PC-3 (cell line): ENCODE measurements around the gene THRB. TPM values are rescaled to one million over a fixed set of nuclear protein-coding genes. Genes with fewer than 3 reads are reported as not detected.

Experiments
- ATAC-seq: fragments of 200-7000 bp; cut with Tn5 transposase; 2 replicates; pipeline ENCODE4 v1.9.1; 2020; ENCODE audit warnings: mild to moderate bottlenecking, moderate library complexity
- BruUV-seq: library from RNA; stranded (reverse); fragments of 400-500 nt; replicated peaks from 2 replicates; lab custom pipeline; 2021; lab: Mats Ljungman, UMichigan
- CTCF ChIA-PET: fragments of 300-600 bp; sonication (Branson Sonifier 250); formaldehyde crosslinking; loops from one replicate; lab custom pipeline; 2022; ENCODE audit warnings: antibody characterized with exemption; lab: Charles Lee
- POLR2A ChIA-PET: fragments of 300-600 bp; sonication (Branson Sonifier 250); formaldehyde crosslinking; loops from one replicate; lab custom pipeline; 2022; ENCODE audit warnings: antibody characterized with exemption; ENCODE audit not compliant: unreplicated experiment; lab: Charles Lee
- DNase-seq: peaks from one replicate; pipeline ENCODE4 v3.0.0-alpha.2; 2015
- H2AFZ ChIP-seq: fragments of 300-600 bp; sonication (generic); 2 replicates; pipeline ENCODE4 v1.6.0; 2016; ENCODE audit warnings: antibody characterized with exemption, low read length
- H3F3A ChIP-seq: fragments of 300-600 bp; sonication (generic); one replicate; pipeline ENCODE4 v1.6.0; 2017; ENCODE audit warnings: antibody characterized with exemption, low read length, control low read depth, mild to moderate bottlenecking; ENCODE audit not compliant: unreplicated experiment
- H3K27ac ChIP-seq: fragments of 300-600 bp; sonication (generic); 2 replicates; pipeline ENCODE4 v1.5.1; 2016; ENCODE audit warnings: mild to moderate bottlenecking, low read length
- H3K27me3 ChIP-seq: fragments of 300-600 bp; sonication (generic); 2 replicates; pipeline ENCODE4 v1.6.1; 2016; ENCODE audit warnings: low read length, mixed read lengths
- H3K36me3 ChIP-seq: fragments of 300-600 bp; sonication (generic); 2 replicates; pipeline ENCODE4 v1.6.1; 2016; ENCODE audit warnings: low read depth, mixed run types, low read length, mixed read lengths
- H3K4me1 ChIP-seq: fragments of 300-600 bp; sonication (generic); 2 replicates; pipeline ENCODE4 v1.5.1; 2016; ENCODE audit warnings: low read length; ENCODE audit not compliant: insufficient read depth
- H3K4me2 ChIP-seq: fragments of 300-600 bp; sonication (generic); 2 replicates; pipeline ENCODE4 v1.6.0; 2016; ENCODE audit warnings: low read length
- H3K4me3 ChIP-seq: fragments of 300-600 bp; sonication (generic); 2 replicates; pipeline ENCODE4 v1.5.1; 2016; ENCODE audit warnings: mild to moderate bottlenecking, low read length, mixed read lengths
- H3K79me2 ChIP-seq: fragments of 300-600 bp; sonication (generic); 2 replicates; pipeline ENCODE4 v1.6.1; 2017; ENCODE audit warnings: low read length, mixed read lengths
- H3K9ac ChIP-seq: fragments of 300-600 bp; sonication (generic); 2 replicates; pipeline ENCODE4 v1.6.0; 2016; ENCODE audit warnings: mild to moderate bottlenecking, low read length
- H3K9me2 ChIP-seq: fragments of 300-600 bp; sonication (generic); replicated peaks from 2 replicates; pipeline ENCODE4 v1.6.1; 2016; ENCODE audit warnings: mixed run types, low read length, mixed read lengths
- H3K9me3 ChIP-seq: fragments of 300-600 bp; sonication (generic); 2 replicates; pipeline ENCODE4 v1.6.1; 2016; ENCODE audit warnings: low read length, mixed read lengths
- H4K20me1 ChIP-seq: fragments of 300-600 bp; sonication (generic); 2 replicates; pipeline ENCODE4 v1.6.1; 2016; ENCODE audit warnings: low read length, mixed read lengths
- CTCF ChIP-seq: fragments of 300-600 bp; sonication (generic); conservative IDR thresholded peaks from 2 replicates; pipeline ENCODE4 v1.5.1; 2017; ENCODE audit warnings: antibody characterized with exemption, low read depth, mild to moderate bottlenecking, low read length
- EZH2 ChIP-seq: fragments of 300-600 bp; sonication (generic); IDR thresholded peaks from one replicate; pipeline ENCODE4 v1.6.1; 2017; ENCODE audit warnings: antibody characterized with exemption, mild to moderate bottlenecking, low read length; ENCODE audit not compliant: unreplicated experiment
- EZH2phosphoT487 ChIP-seq: fragments of 300-600 bp; sonication (generic); IDR thresholded peaks from 2 replicates; pipeline ENCODE4 v1.6.1; 2018; ENCODE audit warnings: mild to moderate bottlenecking, antibody characterized with exemption, low read length, borderline replicate concordance
- intact Hi-C: fragments of 100-400 bp; cut with micrococcal nuclease; formaldehyde crosslinking; loops from 2 replicates; pipeline ENCODE4 v1.9.0; 2023
- total RNA-seq: library from RNA; depleted of rRNA; stranded (reverse); fragments of >200 nt; gene quantifications from 2 replicates; pipeline ENCODE4 v1.2.3, GENCODE V29; 2014

Gene THRB
- total RNA-seq, 1 experiment from 2014 or later = 9.7 TPM

- ATAC-seq = peak; percentile 91
- no peak overlapping the region for H3K27ac ChIP-seq
- BruUV-seq = no TSS peak
- no peak overlapping the region for H3K9ac ChIP-seq
- ChIA-PET POLR2A (no interaction called here), CTCF (interaction anchor here (0.5 to 1.8 kb wide), 11 partner anchors 29 to 498 kb away, joined by 3 to 9 read pairs (median 4); no protein-coding TSS in a partner anchor)
- intact Hi-C loops = loop anchor here (1.0 to 5.0 kb wide), 5 partner anchors 52 to 497 kb away; no protein-coding TSS in a partner anchor
- H3K9me2 ChIP-seq = no peaks in the 10 kb centered on the region
- H3K4me1 ChIP-seq = no peaks in the 10 kb centered on the region
- H3K36me3 ChIP-seq = no peaks in the 10 kb centered on the region
- no peaks in the 10 kb centered on the region for H3K9me3 ChIP-seq
- H3F3A ChIP-seq = no peaks in the 10 kb centered on the region
- peak; percentile 85 for TF ChIP-seq CTCF
- TF ChIP-seq EZH2 = no peak
- peak; percentile 81 for DNase-seq
- H3K79me2 ChIP-seq = no peaks in the 10 kb centered on the region
- H3K27me3 ChIP-seq = no peaks in the 10 kb centered on the region
- peak overlapping the region; percentile 31 for H2AFZ ChIP-seq
- no peaks in the 10 kb centered on the region for H4K20me1 ChIP-seq
- H3K4me3 ChIP-seq = no peak overlapping the region
- H3K4me2 ChIP-seq = no peak overlapping the region
Measured at GRCh38 chr3:24185738-24186384, 308.8 kb downstream of the THRB start.

GRCh38 chr3:24184528-24185176, 310.0 kb downstream of the THRB start:
- no peak overlapping the region for H3K4me2 ChIP-seq
- TF ChIP-seq CTCF (no peak), EZH2phosphoT487 (no peak), EZH2 (no peak)
- H3K4me1 ChIP-seq = no peaks in the 10 kb centered on the region
- H2AFZ ChIP-seq = no peak overlapping the region
- no peaks in the 10 kb centered on the region for H3K36me3 ChIP-seq
- ChIA-PET POLR2A (no interaction called here), CTCF (no interaction called here)
- DNase-seq (no peak), ATAC-seq (no peak)
- no peaks in the 10 kb centered on the region for H3K79me2 ChIP-seq
- BruUV-seq = no TSS peak
- intact Hi-C loops = loop anchor here (5.0 kb wide), 2 partner anchors 187 to 313 kb away; no protein-coding TSS in a partner anchor
- no peaks in the 10 kb centered on the region for H3K9me3 ChIP-seq
- no peaks in the 10 kb centered on the region for H4K20me1 ChIP-seq
- H3K9ac ChIP-seq = no peak overlapping the region
- no peak overlapping the region for H3K27ac ChIP-seq
- H3F3A ChIP-seq = no peaks in the 10 kb centered on the region
- H3K9me2 ChIP-seq = no peaks in the 10 kb centered on the region
- no peak overlapping the region for H3K4me3 ChIP-seq
- H3K27me3 ChIP-seq = no peaks in the 10 kb centered on the region

- TF ChIP-seq EZH2phosphoT487 (no peak), EZH2 (no peak), CTCF (no peak)
- POLR2A ChIA-PET = no interaction called here
- DNase-seq (no peak), ATAC-seq (no peak)
- intact Hi-C loops = no loop called here
- Histone ChIP-seq H2AFZ (no peak overlapping the region), H3F3A (no peaks in the 10 kb centered on the region), H3K79me2 (no peaks in the 10 kb centered on the region), H3K9me3 (no peaks in the 10 kb centered on the region), H3K9ac (no peak overlapping the region), H3K4me2 (no peak overlapping the region), H3K27me3 (no peaks in the 10 kb centered on the region), H3K9me2 (no peaks in the 10 kb centered on the region), H4K20me1 (no peaks in the 10 kb centered on the region), H3K4me1 (no peaks in the 10 kb centered on the region), H3K36me3 (no peaks in the 10 kb centered on the region), H3K4me3 (no peak overlapping the region), H3K27ac (no peak overlapping the region)
- CTCF ChIA-PET = no interaction called here
- BruUV-seq = no TSS peak
Measured at GRCh38 chr3:24182756-24183155, 311.9 kb downstream of the THRB start.
